CD1c-positive myeloid dendritic cell (primary cell): ENCODE measurements around the gene CBFA2T3.

Source experiments
- DNase-seq: peaks from one replicate; pipeline ENCODE4 v3.0.0-alpha.2; 2016; ENCODE audit errors: extremely low spot score

The CBFA2T3 gene

DNA sequence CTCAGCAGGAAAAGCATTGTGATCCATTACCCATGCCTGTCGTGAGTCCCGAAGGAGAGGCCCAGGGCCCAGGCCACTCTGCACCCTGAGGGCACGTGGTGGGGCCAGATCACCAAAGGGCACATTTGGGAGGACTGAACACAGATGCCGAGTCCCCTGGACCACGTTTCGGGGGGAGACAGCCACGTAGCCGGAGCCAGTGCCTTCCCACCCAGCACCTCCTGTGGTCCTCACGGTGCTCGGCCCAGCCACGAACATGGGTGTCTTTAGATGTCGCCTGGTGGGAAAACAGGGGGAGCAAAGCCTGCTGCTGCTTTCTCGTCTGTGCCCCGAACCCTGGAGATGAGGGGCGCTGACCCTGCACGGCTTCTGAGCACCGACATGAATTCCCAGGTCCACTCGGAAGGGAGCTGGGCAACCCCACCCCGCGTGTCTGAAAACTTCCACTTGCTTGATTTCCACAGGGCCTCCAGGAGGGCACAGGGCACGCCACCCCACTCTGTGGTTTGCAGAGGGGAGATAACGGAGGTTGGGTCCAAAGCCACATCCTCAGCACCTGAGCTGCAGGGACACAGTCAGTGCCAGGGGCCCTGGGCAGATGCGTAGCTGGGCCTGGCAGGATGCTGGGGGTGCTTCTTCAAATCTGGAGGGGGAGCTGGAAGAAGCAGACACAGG, 14.4 kb downstream of the CBFA2T3 start:
- no peak for DNase-seq

DNA sequence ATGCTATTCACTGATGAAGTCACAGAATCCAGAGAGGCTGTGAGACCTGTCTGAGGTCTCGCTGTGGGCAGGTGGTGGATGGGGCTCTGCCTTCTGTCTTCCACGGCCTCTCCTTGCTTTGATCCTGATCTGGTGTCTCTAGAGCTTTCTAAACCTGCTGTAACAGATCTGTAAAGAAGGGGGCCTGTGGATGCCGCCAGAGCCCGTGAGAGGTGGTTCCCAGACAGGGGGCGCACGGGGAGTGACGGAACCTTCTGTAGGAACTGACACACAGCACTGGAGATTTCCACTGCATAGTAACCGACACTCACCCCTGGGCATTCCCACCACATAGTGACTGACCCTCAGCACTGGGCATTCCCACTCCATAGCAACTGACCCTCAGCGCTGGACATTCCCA, 16.0 kb downstream of the CBFA2T3 start:
- no peak for DNase-seq

DNA sequence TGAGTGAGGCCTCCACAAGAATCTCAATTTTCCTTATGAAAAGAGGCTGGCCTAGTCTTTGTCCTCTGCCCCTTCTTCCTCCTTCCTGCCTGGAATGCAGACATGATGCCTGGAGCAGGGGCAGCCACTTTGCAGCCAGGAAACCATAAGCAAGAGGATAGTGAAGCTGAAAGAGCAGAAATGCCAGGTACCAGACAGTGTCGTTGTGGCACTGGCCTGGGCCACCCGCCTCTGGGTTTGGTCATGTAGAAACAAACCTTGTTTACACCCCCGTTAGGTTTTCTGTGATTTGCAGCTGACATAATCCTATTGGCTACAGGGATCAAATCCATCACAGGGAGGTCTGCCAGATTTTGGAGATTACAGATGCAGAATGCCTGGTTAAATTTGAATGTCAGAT, 16.5 kb downstream of the CBFA2T3 start:
- DNase-seq: no peak

DNA sequence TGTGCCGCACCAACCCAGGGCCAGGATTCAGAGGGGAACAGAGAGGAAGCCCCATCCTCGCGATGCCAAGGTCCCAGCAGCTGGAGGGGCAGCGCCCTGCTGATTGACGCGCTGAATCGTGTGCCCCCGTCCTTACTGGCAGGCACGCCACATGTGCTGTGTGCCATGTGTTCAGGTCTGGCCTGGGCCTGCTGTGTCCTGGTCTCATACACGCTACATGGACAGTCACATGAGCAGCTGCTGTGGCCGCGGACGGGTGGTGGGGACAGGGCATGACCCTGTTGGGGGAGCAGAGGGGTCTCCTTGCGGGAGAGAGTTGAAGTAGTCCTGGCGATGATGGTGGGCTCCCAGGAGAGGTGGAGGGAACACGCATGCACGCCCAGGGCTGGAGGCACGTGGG, 18.0 kb downstream of the CBFA2T3 start:
- DNase-seq: no peak

DNA sequence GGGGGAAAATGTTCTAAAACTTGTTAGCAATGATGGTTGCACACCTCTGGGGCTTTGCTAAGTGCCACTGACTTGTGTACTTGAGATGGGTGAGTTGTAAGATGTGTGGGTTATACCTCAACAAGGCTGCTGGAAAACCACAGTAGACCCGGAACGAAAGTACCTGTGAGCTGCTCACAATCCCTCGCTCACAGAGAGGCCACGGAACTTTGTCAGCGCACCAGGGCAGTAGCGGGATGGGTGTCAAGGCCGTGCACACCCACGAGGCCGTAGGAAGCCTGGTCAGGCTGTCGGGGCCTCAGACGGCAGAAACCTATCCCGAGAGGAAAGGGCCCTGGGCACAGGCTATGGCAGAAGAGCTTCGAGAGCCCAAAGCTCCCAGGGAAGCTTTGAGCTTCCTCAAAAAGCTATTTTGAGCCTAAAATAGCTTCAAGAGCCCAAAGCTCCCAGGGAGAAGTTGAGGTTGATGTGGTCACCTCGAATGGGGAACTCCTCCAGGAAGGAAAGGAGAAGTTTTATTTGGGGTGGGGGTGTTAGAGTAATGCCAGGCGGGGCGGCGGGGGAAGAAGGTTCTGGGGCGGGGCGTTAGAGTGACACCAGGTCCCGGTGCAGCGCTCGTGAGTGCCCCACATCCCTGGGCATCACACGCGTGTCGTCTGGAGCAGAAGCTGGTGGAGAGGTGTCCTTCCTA, 19.0 kb downstream of the CBFA2T3 start:
- DNase-seq: peak; percentile 95

DNA sequence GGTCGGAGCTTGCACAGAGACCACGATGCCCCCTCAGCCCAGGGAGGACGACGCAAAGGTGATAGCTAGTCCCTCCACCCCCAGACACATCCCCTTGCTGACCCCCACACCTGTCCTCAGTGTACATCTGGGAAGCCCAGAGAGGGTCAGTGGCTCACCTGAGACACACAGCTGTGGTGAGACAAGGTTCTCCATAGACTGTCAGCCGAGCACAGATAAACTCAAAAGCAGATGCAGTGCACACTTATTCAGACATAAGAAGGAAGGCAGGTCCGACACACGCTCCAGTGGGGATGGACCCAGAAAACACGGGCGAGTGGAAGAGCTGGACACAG, 19.6 kb downstream of the CBFA2T3 start:
- no peak for DNase-seq

DNA sequence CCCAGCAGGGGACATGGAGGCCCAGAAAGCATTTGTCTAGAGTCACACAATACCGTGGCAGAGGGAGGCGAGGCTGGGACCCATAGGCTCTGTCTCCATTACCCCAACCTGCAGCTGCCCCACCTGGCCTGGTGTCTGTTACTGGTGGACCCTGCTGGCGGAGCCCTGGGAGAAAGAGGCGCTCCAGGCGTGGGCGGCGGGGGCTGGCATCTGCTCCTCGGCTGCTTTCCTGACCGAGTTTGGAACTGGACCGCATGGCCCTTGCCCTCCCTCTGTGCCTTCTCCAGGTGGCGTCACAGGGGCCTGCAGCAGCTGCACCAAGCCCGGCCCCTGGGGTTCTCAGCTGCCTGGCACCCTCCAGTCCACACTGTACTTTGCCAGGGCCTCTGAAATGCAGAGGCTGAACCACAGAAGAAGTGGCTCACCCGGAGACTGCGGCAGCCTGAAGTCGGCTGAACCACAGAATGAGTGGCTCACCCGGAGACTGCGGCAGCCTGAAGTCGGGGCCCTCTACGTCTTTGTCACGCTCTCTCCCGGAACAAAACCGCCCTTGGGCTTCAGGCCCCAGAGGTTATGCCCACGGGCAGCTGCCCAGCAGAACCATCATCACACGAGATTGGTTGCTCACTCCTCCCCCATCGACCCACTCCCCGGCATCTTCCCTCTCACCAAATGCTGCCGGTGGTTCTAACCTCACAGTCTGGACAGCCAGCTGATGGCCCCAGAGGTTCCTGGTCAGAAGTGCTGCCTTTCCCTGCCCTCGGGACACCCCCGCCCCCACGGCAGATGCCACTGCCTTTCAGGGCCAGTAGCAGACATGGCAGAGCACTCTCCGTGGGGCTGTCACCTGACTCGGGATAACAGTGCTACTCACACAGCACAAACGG, 20.2 kb downstream of the CBFA2T3 start:
- peak; percentile 64 for DNase-seq

DNA sequence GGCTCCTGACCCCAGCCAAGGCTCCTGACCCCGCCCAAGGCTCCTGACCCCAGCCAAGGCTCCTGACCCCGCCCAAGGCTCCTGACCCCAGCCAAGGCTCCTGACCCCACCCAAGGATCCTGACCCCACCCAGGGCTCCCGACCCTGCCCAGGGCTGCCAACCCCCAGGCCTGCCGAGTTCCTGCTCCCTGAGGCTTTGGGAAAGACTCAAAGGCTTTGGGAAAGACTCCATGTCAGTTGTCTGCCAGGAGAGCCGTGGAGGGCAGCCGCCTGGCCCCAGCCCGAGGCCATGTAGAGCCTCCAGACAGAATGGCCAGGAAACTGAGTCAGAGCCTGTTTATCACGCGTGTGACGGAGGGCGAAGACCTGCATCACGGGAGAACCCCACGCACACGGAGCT, 21.1 kb downstream of the CBFA2T3 start:
- no peak for DNase-seq

DNA sequence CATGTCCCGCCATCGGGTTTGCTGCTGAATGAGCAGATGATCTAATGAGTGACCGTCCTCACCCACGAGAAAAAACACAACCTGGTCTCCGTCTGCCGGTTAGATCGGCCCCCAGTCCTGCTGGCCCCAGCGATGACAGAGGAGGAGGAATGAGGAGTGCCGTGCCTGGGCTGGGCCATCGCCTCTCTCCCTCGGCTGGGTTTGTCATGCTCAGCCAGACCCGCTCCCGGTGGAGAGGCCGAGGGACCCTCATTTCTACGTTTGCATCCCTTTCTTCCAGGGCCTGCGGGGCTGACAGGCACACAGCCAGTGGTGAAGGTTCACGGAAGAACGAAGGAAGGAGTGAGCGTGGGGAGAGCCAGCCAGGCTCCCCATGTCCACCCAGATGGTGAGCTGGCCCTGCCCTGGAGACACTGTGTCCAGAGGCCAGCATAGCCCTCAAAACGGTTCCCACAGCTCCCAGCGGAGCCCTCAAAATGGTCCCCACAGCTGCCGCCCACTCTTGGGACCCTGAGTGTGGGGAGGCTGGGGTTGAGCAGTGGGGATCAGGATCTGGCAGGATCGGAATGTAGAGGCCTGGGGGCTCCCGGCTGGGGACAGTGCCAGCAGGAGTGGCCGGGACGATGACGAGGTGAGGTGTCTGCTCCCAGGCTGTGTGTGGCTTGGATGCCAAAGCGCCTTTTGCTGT, 23.9 kb downstream of the CBFA2T3 start:
- DNase-seq: no peak

DNA sequence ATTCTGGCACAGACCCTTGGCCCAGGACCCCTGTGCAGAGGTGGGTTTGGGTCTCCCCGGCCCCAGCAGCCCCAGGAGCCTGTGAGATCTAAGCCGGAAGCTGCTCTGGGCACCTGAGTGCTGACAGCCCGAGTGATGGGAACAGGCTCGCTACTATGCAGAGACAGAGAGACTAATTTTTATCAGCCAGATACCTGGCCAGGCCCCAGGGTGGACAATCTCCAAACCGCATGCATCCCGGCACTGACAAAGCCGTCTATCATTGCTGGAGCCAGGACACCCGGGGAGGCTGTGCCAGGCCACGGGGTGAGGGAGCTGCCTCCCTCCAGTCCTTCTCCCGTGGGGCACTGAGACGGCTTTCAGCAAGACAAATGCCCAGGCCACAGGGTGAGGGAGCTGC, 25.0 kb downstream of the CBFA2T3 start:
- no peak for DNase-seq

DNA sequence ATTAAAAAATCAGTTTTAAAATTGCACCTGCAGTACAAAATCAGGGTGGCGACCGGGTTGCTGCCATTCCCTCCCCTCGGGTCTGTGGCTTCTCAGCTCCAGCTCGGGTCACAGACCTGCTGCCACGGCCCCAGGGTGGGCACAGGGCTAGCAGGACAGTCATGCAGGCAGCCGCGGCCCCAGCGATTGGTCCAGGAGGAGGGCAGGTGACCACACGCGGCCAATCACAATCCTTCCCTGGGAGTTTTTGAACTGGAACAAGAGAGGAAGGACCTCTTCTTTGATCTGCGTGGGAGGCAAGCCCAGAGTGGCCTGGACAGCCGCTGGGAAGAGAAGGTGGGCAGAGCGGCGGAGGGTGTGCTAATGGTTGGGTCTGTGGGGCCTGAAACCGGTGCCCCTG, 25.5 kb downstream of the CBFA2T3 start:
- no peak for DNase-seq

DNA sequence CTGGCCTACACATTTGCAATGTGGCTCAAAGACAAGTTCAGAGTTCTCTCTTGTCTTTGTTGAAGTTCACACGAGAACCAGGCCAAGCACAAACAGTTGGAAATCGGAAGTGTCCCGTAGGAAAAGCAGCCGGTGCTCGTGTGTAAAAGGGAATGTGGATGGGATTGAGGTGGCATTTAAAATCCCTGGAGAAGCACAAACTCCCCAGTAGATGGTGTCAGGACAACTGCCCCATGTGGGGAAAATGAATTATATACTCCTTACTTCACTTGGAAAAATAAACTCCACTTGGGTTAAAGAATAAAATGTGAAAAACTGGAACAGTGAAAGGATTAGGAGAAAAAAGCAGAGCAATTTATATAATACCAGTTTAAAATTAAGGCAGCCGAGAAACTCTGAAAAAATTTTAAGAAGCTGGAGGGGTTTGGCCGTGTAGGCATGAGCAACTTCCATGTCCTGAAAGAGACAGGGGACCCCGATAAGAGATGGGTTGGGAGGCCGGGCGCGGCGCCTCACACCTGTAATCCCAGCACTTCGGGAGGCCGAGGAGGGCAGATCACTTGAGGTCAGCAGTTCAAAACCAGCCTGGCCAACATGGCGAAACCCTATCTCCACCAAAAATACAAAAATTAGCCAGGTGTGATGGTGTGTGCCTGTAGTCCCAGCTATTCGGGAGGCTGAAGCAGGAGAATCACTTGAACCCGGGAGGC, 28.1 kb downstream of the CBFA2T3 start:
- DNase-seq: no peak

DNA sequence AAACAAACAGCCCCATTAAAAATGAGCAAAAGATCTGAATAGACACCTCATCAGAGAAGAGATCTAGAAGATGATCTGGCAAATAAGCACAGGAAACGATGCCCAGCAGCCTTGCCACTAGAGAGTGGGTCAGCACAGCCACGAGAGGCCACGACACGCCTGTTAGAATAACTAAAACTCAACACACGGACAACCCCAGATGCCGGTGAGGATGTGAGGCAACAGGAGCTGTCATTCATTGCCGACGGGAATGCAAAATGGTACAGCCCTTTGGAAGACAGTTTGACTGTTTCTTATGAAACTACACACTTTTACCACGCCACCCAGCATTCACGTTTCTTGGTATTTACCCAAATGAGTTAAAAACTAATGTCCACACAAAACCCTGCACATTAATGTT, 31.5 kb downstream of the CBFA2T3 start:
- no peak for DNase-seq

DNA sequence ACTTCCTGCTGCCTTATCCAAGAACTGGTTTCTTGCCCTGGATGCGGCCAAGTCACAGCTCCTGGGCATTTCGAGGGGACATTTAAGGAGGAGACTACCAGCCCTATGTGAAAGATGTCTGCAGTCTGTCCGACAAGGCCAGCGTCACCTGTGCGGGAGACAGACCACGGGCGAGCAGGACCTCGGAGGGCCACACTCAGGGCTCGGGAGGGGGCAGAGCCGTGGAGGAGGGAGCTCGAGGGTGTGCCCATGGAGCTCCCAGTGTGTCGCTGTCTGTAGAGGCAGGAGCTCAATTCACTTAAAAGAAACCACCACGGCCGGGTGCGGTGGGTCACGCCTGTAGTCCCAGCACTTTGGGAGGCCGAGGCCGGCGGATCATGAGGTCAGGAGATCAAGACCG, 33.3 kb downstream of the CBFA2T3 start:
- DNase-seq: no peak

DNA sequence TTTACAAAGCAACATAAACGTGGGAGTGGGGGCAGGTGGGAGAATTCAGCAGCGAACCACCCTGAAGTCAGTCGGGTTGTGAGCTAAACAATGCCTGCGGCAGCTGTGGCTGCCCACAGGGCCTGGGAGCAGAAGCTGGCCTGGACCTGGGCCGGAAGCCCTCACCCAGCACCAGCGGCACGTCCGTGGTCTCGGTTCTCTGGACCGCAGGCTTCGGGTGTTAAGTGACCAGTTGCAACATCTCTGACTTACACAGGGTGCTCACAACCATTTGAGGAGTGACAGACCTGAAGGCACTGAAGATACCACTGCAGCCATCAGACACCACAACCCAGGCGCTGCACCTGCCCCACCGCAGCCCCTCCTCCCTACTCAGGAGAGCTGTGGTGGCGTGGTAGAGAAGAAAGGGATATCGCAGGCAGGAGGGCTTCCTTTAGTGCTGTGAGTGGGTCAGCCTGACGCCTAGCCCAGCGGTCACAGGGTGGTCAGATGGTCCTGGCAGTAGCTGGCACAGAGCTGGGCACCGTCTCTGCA, 33.8 kb downstream of the CBFA2T3 start:
- DNase-seq: no peak

DNA sequence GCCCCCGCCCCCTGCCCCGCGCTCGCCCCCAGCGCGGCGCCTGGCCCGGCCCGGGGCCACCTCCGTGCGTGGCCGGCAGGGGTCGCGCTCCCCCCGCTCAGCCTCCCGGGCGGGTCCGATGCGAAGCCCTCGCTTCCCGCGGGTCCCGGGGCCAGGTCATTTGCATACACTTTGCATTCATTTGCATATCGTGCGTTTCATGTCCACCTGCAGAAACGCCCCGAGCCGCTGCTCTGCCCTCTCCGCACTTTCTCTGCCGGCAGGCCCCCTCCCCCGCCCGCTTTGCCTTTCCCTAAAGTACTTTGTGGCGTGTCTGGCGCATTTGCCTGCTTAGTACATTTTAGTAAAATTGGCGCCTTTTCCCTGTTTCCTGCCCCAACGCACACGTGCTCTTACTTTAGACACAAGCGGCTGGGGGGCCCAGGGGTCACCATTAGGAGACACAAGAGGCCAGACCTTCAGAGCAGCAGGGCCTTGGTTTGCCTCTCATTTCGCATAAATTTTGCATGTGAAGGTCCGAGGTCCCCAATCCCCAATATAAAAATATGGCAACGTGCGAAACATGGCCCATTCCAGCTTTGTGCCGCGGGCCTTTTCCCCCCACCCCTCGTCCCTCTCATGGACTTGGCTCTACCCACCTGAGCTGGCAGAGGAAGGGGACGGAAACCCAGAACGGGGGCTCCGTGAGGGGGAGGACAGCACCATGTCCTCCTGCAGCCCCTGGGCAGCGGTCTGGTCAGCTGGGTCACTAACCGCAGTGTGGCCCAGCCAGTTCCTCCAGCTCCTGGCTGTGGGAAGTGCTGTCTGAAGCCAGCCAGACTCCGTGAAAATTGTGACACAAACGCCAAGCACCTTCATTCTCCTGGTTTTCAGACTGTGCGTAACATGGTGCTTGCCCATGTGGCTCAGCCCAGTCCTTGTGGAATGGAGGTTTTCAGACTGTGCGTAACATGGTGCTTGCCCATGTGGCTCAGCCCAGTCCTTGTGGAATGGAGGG, 34.8 kb downstream of the CBFA2T3 start:
- peak; percentile 61 for DNase-seq

DNA sequence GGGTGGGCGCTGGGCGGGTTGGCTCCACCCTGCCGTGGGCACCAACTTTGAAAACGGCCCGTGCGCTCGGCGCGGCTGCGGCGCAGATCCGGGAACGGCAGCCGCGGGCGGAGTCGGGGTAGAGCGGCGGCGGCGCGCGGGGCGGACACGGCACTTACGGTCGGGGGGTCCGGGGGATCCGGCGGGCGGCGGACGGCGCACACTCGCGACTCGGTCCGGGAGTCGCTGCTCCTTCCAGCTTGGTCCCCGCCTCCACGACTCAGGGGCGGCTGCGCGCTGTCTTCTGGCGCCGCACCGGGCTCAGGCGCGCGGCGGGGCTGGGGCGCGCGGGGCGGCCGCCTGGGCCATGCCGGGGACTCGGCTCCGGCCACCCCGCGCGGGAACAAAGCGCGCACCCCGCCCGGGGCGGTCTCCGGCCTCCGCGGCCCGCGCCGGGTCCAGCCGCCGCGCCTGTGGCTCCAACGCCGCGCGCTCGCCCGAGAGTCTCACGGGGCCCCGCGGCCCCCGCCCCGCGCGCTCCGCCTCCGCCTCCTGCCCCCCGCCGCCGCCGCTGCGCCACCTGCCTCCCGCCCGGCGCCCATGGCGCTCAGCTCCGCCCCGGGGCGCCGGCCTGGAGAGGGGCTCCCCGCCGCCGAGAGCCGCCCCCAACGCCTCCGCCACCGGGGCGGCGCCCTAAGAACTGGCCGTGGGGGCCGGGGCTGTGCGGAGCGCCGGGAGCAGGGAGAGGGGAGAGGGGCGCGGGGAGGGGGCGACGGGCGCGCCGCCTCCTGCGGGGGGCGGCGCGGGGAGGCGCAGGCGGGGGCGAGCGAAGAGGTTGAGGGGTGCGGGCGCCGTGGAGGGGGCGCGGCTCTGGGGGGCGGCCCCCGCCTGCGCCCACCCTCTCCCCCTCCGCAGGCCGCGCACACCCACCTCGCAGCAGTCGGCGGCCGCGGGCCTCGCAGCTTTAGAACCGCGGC, 35.9 kb downstream of the CBFA2T3 start:
- peak; percentile 7 for DNase-seq

DNA sequence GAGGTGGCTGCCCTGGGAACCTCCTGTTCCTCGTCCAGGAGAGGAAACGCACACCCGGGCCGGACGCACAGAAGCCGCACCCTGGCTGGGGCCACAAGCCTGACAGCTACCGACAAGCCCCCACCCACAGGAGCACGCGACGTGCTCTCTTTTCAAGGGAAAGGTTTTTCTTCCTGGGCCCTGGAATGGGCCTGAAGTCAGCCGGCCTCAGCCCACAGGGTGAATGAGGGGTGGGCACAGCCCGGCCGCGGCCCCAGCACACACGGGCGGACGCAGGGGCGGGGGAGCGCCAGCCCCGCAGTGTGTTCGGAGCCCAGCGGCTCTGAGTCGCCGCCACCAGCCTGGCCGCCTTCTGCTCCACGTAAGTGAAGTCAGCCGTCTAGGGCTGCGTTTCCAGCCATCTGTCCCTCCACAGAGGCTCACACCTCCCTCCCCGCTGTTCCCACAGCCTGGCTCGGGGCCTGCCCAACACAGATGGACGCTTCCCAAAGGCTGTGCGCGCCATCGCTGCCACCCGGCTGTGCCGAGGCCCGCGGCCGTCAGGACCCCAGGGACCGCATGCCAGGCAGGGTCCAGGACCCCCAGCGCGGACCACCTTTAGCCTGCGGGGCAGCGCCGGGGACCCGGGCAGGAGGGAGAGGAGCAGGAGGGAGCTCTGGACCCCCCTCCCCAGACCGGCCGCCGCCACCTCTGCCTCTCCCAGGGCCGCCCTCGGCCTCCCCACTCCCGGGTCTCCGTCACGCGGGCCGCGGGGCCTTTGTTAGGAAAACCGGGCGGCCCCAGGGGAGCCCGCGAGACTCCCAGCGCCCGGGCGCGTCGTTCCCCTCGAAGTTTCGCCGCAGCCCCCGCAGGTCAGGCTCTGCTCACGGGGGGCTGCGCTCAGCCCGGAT, 36.8 kb downstream of the CBFA2T3 start:
- peak; percentile 16 for DNase-seq
